Ascending aorta (tissue), 2 donors: ENCODE measurements around the gene DESI1. TPM values are rescaled to one million over a fixed set of nuclear protein-coding genes. Genes with fewer than 3 reads are reported as not detected.

Experiments
- DNase-seq, 2 donors: peaks; one replicate each; pipeline ENCODE4 v3.0.0-alpha.2; 2019; ENCODE audit warnings: low spot score in 2 of 2
- H3K27ac ChIP-seq, 2 donors: fragments of 200-600 bp; sonication (generic); one replicate each; pipeline ENCODE4 v1.5.1; 2016 to 2017; ENCODE audit warnings: mild to moderate bottlenecking in 1 of 2
- H3K27me3 ChIP-seq: fragments of 200-600 bp; sonication (generic); one replicate; pipeline ENCODE4 v1.5.1; 2017
- H3K36me3 ChIP-seq, 2 donors: fragments of 200-600 bp; sonication (generic); one replicate each; pipeline ENCODE4 v1.5.1; 2016
- H3K4me1 ChIP-seq, 2 donors: fragments of 200-600 bp; sonication (generic); one replicate each; pipeline ENCODE4 v1.5.1; 2016 to 2017; ENCODE audit warnings: mild to moderate bottlenecking in 1 of 2
- H3K4me3 ChIP-seq, 2 donors: fragments of 200-600 bp; sonication (generic); one replicate each; pipeline ENCODE4 v1.5.1; 2016 to 2017; ENCODE audit warnings: mild to moderate bottlenecking in 1 of 2
- H3K9me3 ChIP-seq, 2 donors: fragments of 200-600 bp; sonication (generic); one replicate each; pipeline ENCODE4 v1.5.1; 2016
- intact Hi-C: fragments of 100-400 bp; cut with DNase I; formaldehyde crosslinking; loops from one replicate; pipeline ENCODE4 v1.15.1; 2023
- total RNA-seq: library from RNA; depleted of rRNA; stranded (reverse); fragments of >200 nt; gene quantifications from one replicate; pipeline ENCODE4 v1.1.0, GENCODE V29; 2016
- TF ChIP-seq, protein P1 (sequence below), 3 experiments: fragments of 200-600 bp in 2 of 3; fragments of 450-650 bp in 1 of 3; sonication (generic) in 2 of 3; IDR thresholded peaks; one replicate each; pipeline ENCODE4 v1.5.1; 2016 to 2019; ENCODE audit warnings: antibody characterized with exemption in 3 of 3, mild to moderate bottlenecking in 1 of 3, moderate library complexity in 1 of 3

Gene DESI1
- total RNA-seq, 1 donor from 2014 or later, result 28.4 TPM

DNA sequence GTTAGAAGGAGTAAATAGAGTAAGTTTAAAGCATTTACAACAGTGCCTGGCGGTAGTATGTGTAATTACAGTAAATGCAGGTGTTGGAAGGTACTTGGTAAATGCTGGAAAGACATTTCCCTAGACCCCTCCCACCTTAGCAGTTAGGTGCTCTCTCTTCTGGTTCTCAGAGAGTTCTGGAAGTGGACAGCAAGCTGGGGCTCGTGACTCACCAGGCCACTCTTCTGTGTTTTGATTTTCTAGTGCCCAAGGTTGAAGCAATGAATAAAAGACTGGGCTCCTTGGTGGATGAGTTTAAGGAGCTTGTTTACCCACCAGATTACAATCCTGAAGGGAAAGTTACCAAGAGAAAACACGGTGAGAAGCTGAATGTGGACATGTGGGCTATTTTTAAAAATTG, 40.2 kb upstream of the DESI1 start:
- TF ChIP-seq, protein P1, sequence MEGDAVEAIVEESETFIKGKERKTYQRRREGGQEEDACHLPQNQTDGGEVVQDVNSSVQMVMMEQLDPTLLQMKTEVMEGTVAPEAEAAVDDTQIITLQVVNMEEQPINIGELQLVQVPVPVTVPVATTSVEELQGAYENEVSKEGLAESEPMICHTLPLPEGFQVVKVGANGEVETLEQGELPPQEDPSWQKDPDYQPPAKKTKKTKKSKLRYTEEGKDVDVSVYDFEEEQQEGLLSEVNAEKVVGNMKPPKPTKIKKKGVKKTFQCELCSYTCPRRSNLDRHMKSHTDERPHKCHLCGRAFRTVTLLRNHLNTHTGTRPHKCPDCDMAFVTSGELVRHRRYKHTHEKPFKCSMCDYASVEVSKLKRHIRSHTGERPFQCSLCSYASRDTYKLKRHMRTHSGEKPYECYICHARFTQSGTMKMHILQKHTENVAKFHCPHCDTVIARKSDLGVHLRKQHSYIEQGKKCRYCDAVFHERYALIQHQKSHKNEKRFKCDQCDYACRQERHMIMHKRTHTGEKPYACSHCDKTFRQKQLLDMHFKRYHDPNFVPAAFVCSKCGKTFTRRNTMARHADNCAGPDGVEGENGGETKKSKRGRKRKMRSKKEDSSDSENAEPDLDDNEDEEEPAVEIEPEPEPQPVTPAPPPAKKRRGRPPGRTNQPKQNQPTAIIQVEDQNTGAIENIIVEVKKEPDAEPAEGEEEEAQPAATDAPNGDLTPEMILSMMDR (IDR thresholded peaks at IDR 0.05), result no peak

DNA sequence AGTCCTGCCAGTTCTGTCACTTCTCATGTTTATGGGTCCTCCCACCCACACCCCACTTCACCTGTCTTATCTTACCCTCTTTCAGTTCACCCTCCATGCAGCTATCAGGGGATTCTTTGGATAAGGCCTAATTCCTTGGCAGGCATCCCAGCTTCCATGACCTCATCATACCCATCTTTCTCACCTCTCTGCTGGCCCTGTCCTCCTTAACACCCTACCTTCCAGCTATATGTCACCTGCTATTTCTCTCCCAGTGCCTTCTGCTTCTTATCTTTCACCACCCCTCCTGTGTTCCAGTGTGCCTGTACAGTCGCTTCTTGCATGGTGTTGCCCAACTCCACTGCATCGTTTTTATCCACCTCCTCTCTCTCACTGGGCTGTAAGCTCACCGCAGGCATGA, 39.6 kb upstream of the DESI1 start:
- DNase-seq, result no peak
- intact Hi-C loops, result no loop called here
- H3K4me3 ChIP-seq, result no peak overlapping the region
- no peaks in the 10 kb centered on the region for H3K27me3 ChIP-seq
- peaks cover 80 to 93% of the 10 kb centered on the region in 2 donors for H3K36me3 ChIP-seq
- H3K27ac ChIP-seq, result no peak overlapping the region
- no peaks in the 10 kb centered on the region for H3K9me3 ChIP-seq
- TF ChIP-seq, protein P1 (IDR thresholded peaks at IDR 0.05), result no peak
- H3K4me1 ChIP-seq, result no peaks in the 10 kb centered on the region

More for the DNA sequence above, 40.2 kb upstream of the DESI1 start:
- Histone ChIP-seq H3K9me3 (no peaks in the 10 kb centered on the region), H3K36me3 (peaks cover 73 to 86% of the 10 kb centered on the region in 2 donors), H3K27ac (peak overlapping the region in 1 of 2 donors; percentile 16), H3K27me3 (no peaks in the 10 kb centered on the region), H3K4me1 (no peaks in the 10 kb centered on the region), H3K4me3 (no peak overlapping the region)
- no peak for DNase-seq
- intact Hi-C loops, result no loop called here

DNA sequence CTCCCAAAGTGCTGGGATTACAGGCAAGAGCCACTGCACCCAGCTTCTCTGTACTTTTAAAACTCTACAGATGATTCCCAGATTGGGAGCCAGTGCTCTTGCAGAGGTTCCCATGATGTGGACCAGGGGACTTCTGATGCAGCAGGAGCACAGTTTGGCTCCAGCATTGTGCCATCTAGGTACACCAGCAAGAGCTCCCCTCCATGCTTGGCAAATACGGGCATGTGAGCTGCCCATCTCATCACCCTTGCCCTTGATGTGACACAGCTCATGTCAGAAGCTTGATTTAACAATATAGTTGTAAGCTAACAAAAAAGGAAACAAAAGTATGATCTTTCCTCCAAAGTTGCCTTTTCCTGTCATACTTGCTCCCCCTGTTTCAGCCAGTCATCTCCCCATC, 39.1 kb upstream of the DESI1 start:
- Histone ChIP-seq H3K27me3 (no peaks in the 10 kb centered on the region), H3K27ac (no peak overlapping the region), H3K4me3 (no peak overlapping the region), H3K4me1 (no peaks in the 10 kb centered on the region), H3K9me3 (no peaks in the 10 kb centered on the region), H3K36me3 (peaks cover 83 to 98% of the 10 kb centered on the region in 2 donors)
- intact Hi-C loops, result no loop called here
- TF ChIP-seq, protein P1 (IDR thresholded peaks at IDR 0.05), result no peak
- DNase-seq, result no peak

DNA sequence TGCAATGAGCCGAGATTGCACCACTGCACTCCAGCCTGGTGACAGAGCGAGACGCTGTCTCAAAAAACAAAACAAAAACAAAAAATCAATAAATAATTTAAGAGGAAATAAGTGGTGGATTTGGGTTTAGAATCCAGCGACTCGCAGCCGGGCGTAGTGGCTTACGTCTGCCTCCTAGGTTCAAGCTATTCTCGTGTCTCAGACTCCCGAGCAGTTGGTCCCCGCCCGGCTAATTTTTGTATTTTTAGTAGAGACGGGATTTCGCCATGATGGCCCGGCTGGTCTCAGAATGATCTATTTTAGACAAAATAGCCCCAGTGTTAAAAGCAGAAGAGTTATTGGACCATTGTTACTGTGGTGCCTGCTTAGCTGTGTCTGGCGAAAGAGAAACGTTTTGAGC, 38.0 kb upstream of the DESI1 start:
- Histone ChIP-seq H3K27ac (no peak overlapping the region), H3K4me1 (no peaks in the 10 kb centered on the region), H3K36me3 (peaks cover 92 to 100% of the 10 kb centered on the region in 2 donors), H3K27me3 (no peaks in the 10 kb centered on the region), H3K9me3 (no peaks in the 10 kb centered on the region), H3K4me3 (no peak overlapping the region)
- DNase-seq, result no peak
- intact Hi-C loops, result no loop called here
- TF ChIP-seq, protein P1 (IDR thresholded peaks at IDR 0.05), result no peak

DNA sequence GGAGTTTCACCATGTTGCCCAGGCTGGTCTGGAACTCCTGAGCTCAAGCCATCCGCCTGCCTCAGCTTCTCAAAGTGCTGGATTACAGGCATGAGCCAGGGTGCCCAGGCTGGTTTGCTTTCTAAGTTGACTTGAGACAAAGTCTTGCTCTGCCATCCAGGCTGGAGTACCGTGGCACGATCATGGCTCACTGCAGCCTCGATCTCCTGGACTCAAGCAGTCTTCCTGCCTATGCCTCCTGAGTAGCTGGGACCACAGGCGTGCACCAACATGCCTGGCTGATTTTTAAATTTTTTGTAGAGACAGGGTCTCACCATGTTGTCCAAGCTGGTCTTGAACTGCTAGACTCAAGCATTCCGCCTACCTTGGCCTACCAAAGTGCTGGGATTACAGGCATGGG, 36.9 kb upstream of the DESI1 start:
- TF ChIP-seq, protein P1 (IDR thresholded peaks at IDR 0.05), result no peak
- Histone ChIP-seq H3K9me3 (no peaks in the 10 kb centered on the region), H3K27me3 (no peaks in the 10 kb centered on the region), H3K4me1 (no peaks in the 10 kb centered on the region), H3K4me3 (no peak overlapping the region), H3K36me3 (peaks cover 95 to 100% of the 10 kb centered on the region in 2 donors), H3K27ac (no peak overlapping the region)
- DNase-seq, result no peak
- intact Hi-C loops, result no loop called here

DNA sequence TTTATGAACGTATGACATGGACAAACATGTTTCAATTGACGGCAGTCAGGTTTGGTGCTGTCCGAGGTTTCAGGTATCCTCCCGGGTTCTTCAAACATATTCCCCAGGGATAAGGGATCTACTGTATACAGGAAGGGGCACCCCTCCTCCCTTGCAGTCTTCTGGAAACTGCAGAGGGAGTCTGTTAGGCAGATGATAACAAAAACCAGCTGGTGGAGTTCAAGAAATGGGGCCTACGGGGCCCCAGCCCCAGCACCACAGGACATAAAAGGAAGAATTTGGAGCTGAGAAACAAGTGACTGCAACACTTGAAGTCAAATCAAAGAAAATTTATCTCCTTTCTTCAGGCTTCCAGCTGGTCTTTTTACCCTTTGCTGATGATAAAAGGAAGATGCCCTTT, 35.7 kb upstream of the DESI1 start:
- Histone ChIP-seq H3K4me3 (no peak overlapping the region), H3K4me1 (no peaks in the 10 kb centered on the region), H3K36me3 (peaks cover 99 to 100% of the 10 kb centered on the region in 2 donors), H3K27ac (no peak overlapping the region), H3K9me3 (no peaks in the 10 kb centered on the region), H3K27me3 (no peaks in the 10 kb centered on the region)
- intact Hi-C loops, result no loop called here
- TF ChIP-seq, protein P1 (IDR thresholded peaks at IDR 0.05), result no peak
- no peak for DNase-seq
